SJSA1 (cell line): ENCODE results near the gene TBC1D8. TPM values are rescaled to one million over a fixed set of nuclear protein-coding genes. Genes with fewer than 3 reads are reported as not detected.
A peak's percentile ranks its signal among the peaks of the same experiment; 100 is the strongest.

Experiments used
- DNase-seq, 2 experiments: peaks; one replicate each; pipeline ENCODE4 v3.0.0-alpha.2; 2015 to 2020; ENCODE audit warnings: low spot score in 2 of 2, low read depth in 1 of 2
- H3K27ac ChIP-seq: fragments of 250-450 bp; sonication (Bioruptor Pico); 2 replicates; pipeline ENCODE4 v1.5.1; 2020; ENCODE audit warnings: mild to moderate bottlenecking, moderate library complexity
- H3K27me3 ChIP-seq: fragments of 250-450 bp; sonication (Bioruptor Pico); replicated peaks from 2 replicates; pipeline ENCODE4 v1.5.1; 2020; ENCODE audit warnings: mild to moderate bottlenecking, moderate library complexity
- H3K36me3 ChIP-seq: fragments of 250-450 bp; sonication (Bioruptor Pico); 2 replicates; pipeline ENCODE4 v1.5.1; 2020; ENCODE audit warnings: mild to moderate bottlenecking
- H3K4me1 ChIP-seq: fragments of 250-450 bp; sonication (Bioruptor Pico); replicated peaks from 2 replicates; pipeline ENCODE4 v1.6.1; 2021; ENCODE audit warnings: mild to moderate bottlenecking
- H3K4me3 ChIP-seq: fragments of 250-450 bp; sonication (Bioruptor Pico); 2 replicates; pipeline ENCODE4 v1.5.1; 2020; ENCODE audit warnings: mild to moderate bottlenecking
- H3K9me3 ChIP-seq: fragments of 250-450 bp; sonication (Bioruptor Pico); replicated peaks from 2 replicates; pipeline ENCODE4 v1.5.1; 2020; ENCODE audit warnings: mild to moderate bottlenecking
- total RNA-seq: library from RNA; depleted of rRNA; stranded (reverse); fragments of >200 nt; shearing (Covaris generic); gene quantifications from 2 replicates; pipeline ENCODE4 v1.2.3, GENCODE V29; 2014

TBC1D8 gene
- total RNA-seq, 1 experiment from 2014 or later: 18.6 TPM

DNA sequence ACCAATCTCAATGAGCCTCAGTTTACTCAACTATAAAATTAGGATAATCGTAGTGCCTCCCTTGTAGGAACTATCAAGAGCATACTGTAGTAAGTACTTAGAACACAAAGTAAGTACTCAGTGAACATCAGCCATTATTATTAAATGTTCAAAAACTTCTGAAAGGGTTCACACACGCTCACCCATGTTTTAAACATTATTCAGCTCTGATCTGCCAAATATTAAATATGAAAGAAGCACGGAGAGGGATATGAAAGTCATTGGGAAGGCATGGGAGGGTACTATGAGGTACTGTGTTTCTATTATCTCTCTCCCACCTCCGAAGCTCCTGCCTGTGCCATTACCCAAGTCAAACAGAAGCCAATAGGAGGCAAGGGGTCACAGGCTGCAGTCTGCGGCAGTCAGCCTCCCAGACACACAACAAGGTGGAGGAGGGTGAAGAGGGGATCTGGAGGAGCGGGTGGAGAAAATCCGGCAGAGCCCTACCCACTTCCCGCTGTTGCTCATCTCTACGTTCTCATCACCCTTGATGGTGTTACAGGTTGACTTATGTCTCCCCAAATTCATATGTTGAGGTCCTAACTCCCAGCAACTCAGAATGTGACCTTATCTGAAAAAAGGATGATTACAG is 2.0 kb upstream of the TBC1D8 start:
- Histone ChIP-seq H3K4me3 (no peak overlapping the region), H3K9me3 (no peaks in the 10 kb centered on the region), H3K4me1 (peaks cover 29% of the 10 kb centered on the region), H3K36me3 (no peaks in the 10 kb centered on the region; the same call in 1 of the 2 replicates), H3K27ac (no peak overlapping the region), H3K27me3 (no peaks in the 10 kb centered on the region)
- no peak for DNase-seq

GRCh38 chr2:101152272-101153076 is 1.3 kb upstream of the TBC1D8 start:
- Histone ChIP-seq H3K36me3 (no peaks in the 10 kb centered on the region; the same call in 1 of the 2 replicates), H3K27ac (0 out of 2 replicates have a peak overlapping the region, but pooled peaks have one; percentile 51), H3K27me3 (no peaks in the 10 kb centered on the region), H3K4me3 (peak overlapping the region; percentile 93), H3K4me1 (peaks cover 32% of the 10 kb centered on the region), H3K9me3 (no peaks in the 10 kb centered on the region)
- peak; percentile 54 to 65 for DNase-seq

DNA sequence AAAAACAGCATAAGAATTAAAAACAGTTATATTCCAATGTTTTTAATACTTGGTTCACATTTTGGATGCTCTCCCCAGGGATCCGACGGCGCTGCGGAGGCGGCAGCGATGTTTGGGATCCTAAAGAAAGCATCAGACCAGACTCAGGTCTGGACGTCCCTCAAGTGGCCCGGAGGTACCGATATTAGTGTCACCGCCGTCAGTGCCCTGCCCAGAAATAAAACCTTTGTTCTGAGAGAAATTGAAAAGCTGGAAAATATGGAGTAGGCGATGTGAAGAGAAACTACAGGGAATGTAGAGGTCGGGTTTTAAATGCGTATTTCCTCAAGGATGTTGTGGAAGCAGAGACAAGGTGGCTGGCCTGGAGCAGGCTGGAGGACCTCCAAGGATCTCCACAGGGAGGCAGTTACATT is 683 bp upstream of the TBC1D8 start:
- Histone ChIP-seq H3K4me1 (peaks cover 32% of the 10 kb centered on the region), H3K36me3 (no peaks in the 10 kb centered on the region; the same call in 1 of the 2 replicates), H3K27me3 (no peaks in the 10 kb centered on the region), H3K9me3 (no peaks in the 10 kb centered on the region), H3K4me3 (peak overlapping the region; percentile 93), H3K27ac (peak overlapping the region; percentile 51; the same call in 1 of the 2 replicates)
- DNase-seq: no peak

- H3K4me1 ChIP-seq: peaks cover 32% of the 10 kb centered on the region
- H3K4me3 ChIP-seq: peak overlapping the region; percentile 93
- H3K27ac ChIP-seq: no peak overlapping the region
- no peaks in the 10 kb centered on the region for H3K27me3 ChIP-seq
- H3K36me3 ChIP-seq: no peaks in the 10 kb centered on the region; the same call in 1 of the 2 replicates
- no peaks in the 10 kb centered on the region for H3K9me3 ChIP-seq
- peak in 1 of 2 experiments; percentile 34 for DNase-seq
Measured at GRCh38 chr2:101150306-101151145, 656 bp downstream of the TBC1D8 start.

DNA sequence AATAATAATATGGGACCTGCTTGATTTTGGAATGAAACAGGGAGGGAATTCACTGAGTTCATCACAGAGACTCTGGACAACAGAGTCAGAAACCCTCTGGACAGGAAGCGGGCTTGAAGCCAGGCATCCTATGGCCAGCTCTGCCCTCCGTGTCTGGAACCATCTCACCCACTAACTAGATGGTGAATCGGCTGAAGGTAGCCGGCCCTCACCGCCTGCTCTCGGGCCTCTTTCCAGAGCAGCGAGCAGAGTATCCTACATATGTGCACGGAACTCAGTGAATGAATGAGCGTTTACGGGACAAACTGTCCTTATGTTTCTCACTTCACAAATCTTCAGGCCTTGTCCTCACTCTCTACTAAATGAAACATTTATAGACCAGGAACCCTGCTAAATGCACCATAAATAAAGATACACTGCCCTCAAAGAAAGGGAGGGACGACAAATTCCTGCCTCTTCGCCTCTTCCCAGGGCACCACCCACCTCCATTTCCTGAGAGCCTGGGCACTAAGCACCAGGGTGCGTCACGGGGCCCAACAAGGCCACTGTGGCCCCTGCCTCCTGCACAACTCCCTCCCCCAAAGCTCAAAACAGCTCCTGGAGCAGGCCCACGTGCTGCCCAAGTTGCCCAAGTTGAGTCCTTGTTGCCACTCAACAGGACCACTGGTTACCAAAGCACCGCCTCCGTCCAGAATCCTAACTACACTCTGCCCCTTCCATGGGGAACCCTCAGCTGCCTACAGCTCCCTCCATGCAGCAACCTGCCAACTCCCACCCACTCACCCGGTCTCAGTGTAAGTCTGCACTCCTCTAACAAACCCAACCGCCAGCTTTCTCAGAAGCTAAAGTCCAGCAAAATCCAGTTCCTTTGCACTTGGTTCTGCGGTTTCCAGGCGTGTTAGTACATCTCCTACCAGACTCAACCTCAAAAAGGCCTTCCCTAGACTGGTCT is 1.7 kb downstream of the TBC1D8 start:
- Histone ChIP-seq H3K36me3 (no peaks in the 10 kb centered on the region; the same call in 1 of the 2 replicates), H3K4me1 (peaks cover 32% of the 10 kb centered on the region), H3K4me3 (peak overlapping the region; percentile 93), H3K27me3 (no peaks in the 10 kb centered on the region), H3K9me3 (no peaks in the 10 kb centered on the region), H3K27ac (no peak overlapping the region)
- DNase-seq: no peak

DNA sequence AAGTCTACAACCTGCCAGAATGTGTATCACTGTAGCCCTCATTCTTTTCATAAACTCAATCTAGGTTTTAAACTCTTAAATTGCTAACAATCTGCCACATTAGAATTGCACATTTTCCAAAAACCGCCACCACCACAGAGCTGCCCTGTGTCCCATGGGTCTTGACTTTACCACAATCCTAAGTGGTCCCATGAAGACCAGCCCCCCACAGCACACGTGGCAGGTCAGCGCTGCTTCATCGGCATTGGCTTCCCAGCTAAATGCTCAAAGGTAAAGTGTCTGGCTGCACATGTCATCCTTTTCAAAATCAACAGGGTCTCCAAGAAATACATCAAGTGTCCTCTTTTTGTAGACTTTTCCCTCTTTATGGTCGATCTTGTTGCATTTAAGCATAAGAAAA is 2.4 kb downstream of the TBC1D8 start:
- H3K27ac ChIP-seq: no peak overlapping the region
- no peaks in the 10 kb centered on the region; the same call in 1 of the 2 replicates for H3K36me3 ChIP-seq
- H3K4me1 ChIP-seq: peaks cover 32% of the 10 kb centered on the region
- DNase-seq: no peak
- no peaks in the 10 kb centered on the region for H3K27me3 ChIP-seq
- no peak overlapping the region for H3K4me3 ChIP-seq
- H3K9me3 ChIP-seq: no peaks in the 10 kb centered on the region

- Histone ChIP-seq H3K4me3 (no peak overlapping the region), H3K27ac (no peak overlapping the region)
Measured at GRCh38 chr2:101147971-101148370, 3.2 kb downstream of the TBC1D8 start.

GRCh38 chr2:101147062-101147461 is 4.1 kb downstream of the TBC1D8 start:
- peaks cover 22% of the 10 kb centered on the region for H3K4me1 ChIP-seq
- no peaks in the 10 kb centered on the region for H3K9me3 ChIP-seq
- no peak overlapping the region for H3K27ac ChIP-seq
- H3K36me3 ChIP-seq: no peaks in the 10 kb centered on the region; the same call in 1 of the 2 replicates
- no peak for DNase-seq
- H3K4me3 ChIP-seq: no peak overlapping the region
- no peaks in the 10 kb centered on the region for H3K27me3 ChIP-seq

More at GRCh38 chr2:101147971-101148370, 3.2 kb downstream of the TBC1D8 start:
- Histone ChIP-seq H3K27me3 (no peaks in the 10 kb centered on the region), H3K9me3 (no peaks in the 10 kb centered on the region), H3K4me1 (peaks cover 31% of the 10 kb centered on the region), H3K36me3 (no peaks in the 10 kb centered on the region; the same call in 1 of the 2 replicates)
- DNase-seq: no peak

DNA sequence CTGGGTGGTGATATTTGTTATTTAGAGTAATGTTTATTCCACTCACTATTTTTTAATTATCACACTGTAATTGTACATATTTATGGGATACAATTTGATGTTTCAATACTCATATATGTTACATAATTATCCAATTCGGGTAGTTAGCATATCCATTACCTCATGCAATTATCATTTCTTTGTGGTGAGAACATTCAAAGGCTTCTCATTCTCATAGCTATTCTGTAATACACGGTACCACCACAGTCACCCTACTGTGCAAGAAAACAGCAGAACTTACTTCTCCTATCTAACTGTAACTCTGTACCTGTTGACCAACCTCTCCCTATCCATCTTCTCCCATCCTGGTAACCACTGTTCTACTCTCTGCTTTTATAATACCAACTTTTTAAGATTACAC is 4.6 kb downstream of the TBC1D8 start:
- no peak for DNase-seq
- Histone ChIP-seq H3K4me1 (peaks cover 16% of the 10 kb centered on the region), H3K36me3 (no peaks in the 10 kb centered on the region; the same call in 1 of the 2 replicates), H3K4me3 (no peak overlapping the region), H3K9me3 (no peaks in the 10 kb centered on the region), H3K27me3 (no peaks in the 10 kb centered on the region), H3K27ac (no peak overlapping the region)

- no peak overlapping the region for H3K27ac ChIP-seq
- H3K4me1 ChIP-seq: peaks cover 23% of the 10 kb centered on the region
- H3K9me3 ChIP-seq: no peaks in the 10 kb centered on the region
- no peak for DNase-seq
- H3K36me3 ChIP-seq: no peaks in the 10 kb centered on the region
- no peak overlapping the region for H3K4me3 ChIP-seq
- H3K27me3 ChIP-seq: no peaks in the 10 kb centered on the region
Measured at GRCh38 chr2:101145406-101145805, 5.8 kb downstream of the TBC1D8 start.

- peaks cover 9% of the 10 kb centered on the region for H3K4me1 ChIP-seq
- no peaks in the 10 kb centered on the region for H3K36me3 ChIP-seq
- no peak overlapping the region for H3K27ac ChIP-seq
- H3K4me3 ChIP-seq: no peak overlapping the region
- no peaks in the 10 kb centered on the region for H3K9me3 ChIP-seq
- no peaks in the 10 kb centered on the region for H3K27me3 ChIP-seq
- DNase-seq: no peak
Measured at GRCh38 chr2:101142163-101142562, 9.0 kb downstream of the TBC1D8 start.

DNA sequence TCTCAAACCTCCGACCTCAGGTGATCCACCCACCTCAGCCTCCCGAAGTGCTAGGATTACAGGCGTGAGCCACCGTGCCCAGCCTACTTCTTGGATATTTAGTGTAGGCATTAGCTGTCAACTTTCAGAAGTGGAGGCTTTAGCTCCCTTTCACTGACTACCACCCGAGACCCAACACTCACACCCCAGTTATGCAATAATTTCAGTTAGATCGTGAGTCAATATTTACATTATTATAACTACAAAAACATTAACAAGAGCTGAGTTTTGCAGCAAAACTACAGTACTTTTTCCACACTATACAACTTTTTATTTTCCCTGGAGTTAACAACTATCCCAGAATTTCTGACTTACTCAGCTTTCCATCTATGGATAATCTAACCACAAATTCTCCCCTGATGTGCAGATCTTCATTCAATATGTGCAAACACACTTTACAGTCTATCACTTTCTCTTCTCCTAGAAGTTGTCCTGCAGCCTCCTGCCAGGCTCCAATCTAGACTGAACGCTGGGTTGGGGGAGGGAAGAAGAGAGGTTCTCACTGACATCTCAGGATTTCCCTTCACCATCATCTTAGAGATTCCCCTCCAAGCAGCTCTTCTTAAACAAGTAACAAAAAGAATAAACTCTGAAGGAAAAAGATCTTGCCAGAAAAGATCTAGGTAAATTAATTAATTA is 10.1 kb downstream of the TBC1D8 start:
- Histone ChIP-seq H3K4me3 (no peak overlapping the region), H3K27ac (no peak overlapping the region), H3K9me3 (no peaks in the 10 kb centered on the region), H3K4me1 (peaks cover 9% of the 10 kb centered on the region), H3K36me3 (no peaks in the 10 kb centered on the region), H3K27me3 (no peaks in the 10 kb centered on the region)
- no peak for DNase-seq
